Stimulated activated CD4-positive, alpha-beta T cell treated with anti-CD3 and anti-CD28 coated beads, Interleukin-1b, Interleukin-23, amount 100 ng/mL, for 48 hours (primary cell): Measurements from ENCODE around the gene AUP1.

ENCODE experiments used
- DNase-seq: peaks from one replicate; pipeline ENCODE4 v3.0.0-alpha.2; 2020

Gene AUP1

GRCh38 chr2:74511104-74511989 lies 18.2 kb downstream of the AUP1 start:
- DNase-seq = no peak

GRCh38 chr2:74510272-74510671 lies 19.2 kb downstream of the AUP1 start:
- DNase-seq = no peak

GRCh38 chr2:74507926-74508520 lies 21.5 kb downstream of the AUP1 start:
- DNase-seq = no peak

- DNase-seq = peak; percentile 97
Measured at GRCh38 chr2:74507145-74507925, 22.2 kb downstream of the AUP1 start, which contains the start of gene PCGF1. PCGF1 (minus strand) TSS chr2:74507695; CDS start chr2:74507668, 27 bp downstream.

GRCh38 chr2:74505448-74506246 lies 23.9 kb downstream of the AUP1 start:
- no peak for DNase-seq

GRCh38 chr2:74504591-74504990 lies 24.9 kb downstream of the AUP1 start:
- no peak for DNase-seq

- DNase-seq = no peak
Measured at GRCh38 chr2:74503506-74504475, 25.7 kb downstream of the AUP1 start.

- DNase-seq = peak; percentile 47
Measured at GRCh38 chr2:74502720-74503505, 26.6 kb downstream of the AUP1 start.

- no peak for DNase-seq
Measured at GRCh38 chr2:74502147-74502719, 27.3 kb downstream of the AUP1 start.

- DNase-seq = no peak
Measured at GRCh38 chr2:74501335-74502071, 28.0 kb downstream of the AUP1 start.

- DNase-seq = no peak
Measured at GRCh38 chr2:74500578-74500946, 28.9 kb downstream of the AUP1 start.

GRCh38 chr2:74499940-74500577 lies 29.4 kb downstream of the AUP1 start:
- no peak for DNase-seq

GRCh38 chr2:74499267-74499939 lies 30.1 kb downstream of the AUP1 start, which contains the start of gene LBX2:
LBX2 (minus strand) TSS chr2:74499603; CDS start chr2:74499537, 66 bp downstream.
- DNase-seq = peak; percentile 45

- DNase-seq = no peak
Measured at GRCh38 chr2:74498500-74499266, 30.8 kb downstream of the AUP1 start.

GRCh38 chr2:74497777-74498499 lies 31.6 kb downstream of the AUP1 start:
- DNase-seq = no peak

- DNase-seq = no peak
Measured at GRCh38 chr2:74496997-74497776, 32.3 kb downstream of the AUP1 start.
